ENCODE data around the gene PARL.

PARL gene

DNA sequence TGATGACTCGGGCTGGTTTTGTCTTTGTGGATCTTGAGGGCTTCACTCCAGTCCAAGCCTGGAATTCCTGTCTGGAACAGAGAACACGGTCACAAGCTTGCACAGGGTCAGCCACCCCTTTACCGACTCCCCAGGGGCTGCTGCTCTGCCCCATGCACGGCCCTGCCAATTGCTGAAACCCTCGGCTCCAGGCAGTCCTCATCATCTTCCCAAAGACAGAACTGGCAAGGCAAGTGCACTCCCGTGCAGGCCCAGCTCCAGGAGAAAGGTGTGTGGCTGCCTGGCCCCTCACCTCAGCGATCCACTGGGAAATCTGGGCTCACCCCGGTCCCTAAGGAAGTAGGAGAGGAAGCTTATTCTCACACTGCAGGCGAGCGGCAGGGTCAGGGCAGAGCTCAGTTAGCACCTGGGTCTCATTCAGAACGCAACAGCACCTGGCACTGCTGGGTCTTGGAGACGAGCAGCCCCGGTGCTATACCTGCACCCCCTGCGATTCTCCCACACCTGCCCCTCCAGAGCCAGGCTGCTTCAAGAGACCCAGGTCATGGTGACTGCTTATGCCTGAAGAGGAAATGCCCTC is 66.5 kb downstream of the PARL start:
- no peak for DNase-seq (ENCODE audit: extremely low read depth in 1 of 2, low read depth in 1 of 2)

DNA sequence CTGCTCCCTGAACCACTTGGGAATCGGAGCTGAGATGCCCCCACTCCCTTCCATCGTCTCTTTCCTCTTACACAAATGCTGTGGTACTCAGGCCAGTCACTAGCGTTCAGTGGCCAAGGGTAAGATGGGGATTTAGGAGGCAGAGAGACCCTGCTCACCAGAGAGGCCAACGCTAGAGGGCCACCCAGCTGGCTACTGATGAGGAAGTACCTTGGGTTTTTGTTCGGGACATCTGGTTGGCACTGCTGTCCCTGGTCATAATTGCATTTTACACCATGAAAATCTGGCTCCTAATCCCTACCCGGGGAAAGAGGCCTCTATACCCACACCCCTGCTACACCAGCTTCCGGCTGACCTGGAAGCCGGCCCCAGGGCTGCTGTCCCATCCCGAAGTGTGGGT is 67.0 kb downstream of the PARL start:
- no peak for DNase-seq (ENCODE audit: extremely low read depth in 1 of 2, low read depth in 1 of 2)

DNA sequence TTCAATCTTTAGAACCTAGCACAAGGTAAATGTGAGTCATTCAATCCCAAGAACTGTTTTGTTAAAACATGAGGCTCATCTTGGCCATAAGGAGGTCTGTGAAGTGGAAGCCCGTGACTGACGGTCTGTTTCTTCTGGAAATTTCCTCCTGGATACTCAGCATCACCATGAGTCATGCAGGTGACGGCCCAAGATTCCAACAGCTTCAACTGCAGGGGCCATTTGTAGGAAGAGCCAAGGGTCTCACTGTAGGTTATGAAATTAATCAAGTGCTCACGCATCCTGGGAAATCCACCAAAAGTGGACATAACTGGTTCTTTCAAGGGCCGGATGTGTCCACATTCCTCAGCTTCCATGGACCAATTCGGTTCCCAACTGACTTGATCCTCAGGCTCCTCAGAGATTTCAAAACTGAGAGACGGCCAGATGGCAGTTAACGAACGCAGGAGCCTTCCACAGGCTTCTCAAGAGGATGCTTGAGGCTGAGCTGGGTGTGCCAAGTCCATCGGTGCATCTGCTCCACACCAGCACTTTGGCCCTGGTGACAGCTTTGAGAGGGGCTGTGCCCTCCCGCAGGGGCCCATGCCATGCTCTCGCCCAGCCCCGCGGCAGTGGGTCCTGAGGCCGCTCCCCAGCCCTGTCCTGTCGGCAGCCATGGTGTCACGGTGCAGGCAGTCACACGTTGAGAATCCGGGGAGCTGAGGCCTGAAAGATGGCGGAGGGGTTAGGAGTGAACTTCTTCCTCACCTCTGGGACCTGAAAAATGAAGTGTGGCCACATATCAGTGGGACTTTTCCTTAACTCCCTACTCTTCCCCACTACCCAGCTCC is 67.8 kb downstream of the PARL start:
- DNase-seq (ENCODE audit: extremely low read depth in 1 of 2, low read depth in 1 of 2), result no peak

DNA sequence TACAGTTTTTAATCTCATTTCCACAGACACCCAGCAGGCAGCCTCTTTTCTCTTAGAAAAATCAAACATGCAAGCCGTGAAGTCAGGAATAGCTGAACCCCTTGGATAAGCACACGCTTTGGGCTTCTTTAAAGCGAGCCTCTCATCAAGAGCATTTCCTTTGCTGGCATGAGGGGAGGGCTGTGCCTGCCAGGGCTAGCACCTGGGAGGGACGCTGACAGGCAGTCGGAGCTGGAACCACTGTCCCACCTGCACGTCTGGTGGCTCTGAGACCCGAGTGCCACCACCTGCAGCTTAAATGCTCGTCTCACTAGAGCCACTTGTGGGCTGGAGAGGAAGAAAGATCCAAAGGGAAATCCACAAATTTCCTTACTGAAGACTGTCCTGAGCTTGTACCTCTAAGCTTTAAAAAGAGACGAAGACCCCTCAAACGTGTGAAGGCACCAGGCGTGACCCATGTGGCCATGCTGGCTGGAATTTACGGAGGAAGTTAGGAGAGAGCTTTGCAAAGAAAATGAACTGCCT is 68.7 kb downstream of the PARL start:
- DNase-seq (ENCODE audit: extremely low read depth in 1 of 2, low read depth in 1 of 2), result no peak

DNA sequence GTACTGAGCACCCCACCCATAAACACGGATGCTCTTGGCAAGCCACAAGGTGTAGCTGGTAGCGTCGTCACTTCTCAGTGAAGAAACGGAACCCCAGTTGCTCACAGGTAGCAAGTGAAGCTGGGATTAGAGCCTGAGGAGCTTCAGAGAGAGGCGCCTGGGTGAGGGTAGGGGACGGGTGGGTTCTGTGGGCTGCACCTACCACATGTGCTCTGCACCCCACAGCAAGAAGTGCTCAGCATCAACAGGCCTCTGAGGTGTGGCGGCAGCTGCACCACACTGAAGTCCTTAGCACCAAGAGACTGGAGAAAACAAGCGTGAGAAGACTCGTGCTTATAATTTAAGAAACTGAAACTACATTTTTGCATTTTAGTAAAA is 69.1 kb downstream of the PARL start:
- no peak for DNase-seq (ENCODE audit: extremely low read depth in 1 of 2, low read depth in 1 of 2)

DNA sequence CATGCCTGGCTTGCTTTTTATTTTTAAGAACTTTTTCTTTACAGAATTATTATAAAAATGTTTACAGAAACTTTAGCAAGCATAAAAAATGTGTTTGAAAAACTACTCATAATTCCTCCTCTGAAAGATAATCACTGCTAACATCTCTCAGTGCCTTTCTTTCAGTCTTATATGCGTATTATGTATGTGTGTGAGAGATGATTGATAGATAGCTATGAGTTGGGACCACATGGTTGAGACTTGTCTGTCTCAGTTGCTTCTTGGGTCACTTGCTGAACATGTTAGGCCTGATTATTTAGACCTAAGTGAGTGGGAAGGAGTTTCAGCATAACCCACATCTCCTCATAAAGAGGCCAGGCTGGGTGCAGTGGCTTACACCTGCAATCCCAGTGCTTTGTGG is 70.4 kb downstream of the PARL start:
- no peak for DNase-seq (ENCODE audit: extremely low read depth in 1 of 2, low read depth in 1 of 2)

DNA sequence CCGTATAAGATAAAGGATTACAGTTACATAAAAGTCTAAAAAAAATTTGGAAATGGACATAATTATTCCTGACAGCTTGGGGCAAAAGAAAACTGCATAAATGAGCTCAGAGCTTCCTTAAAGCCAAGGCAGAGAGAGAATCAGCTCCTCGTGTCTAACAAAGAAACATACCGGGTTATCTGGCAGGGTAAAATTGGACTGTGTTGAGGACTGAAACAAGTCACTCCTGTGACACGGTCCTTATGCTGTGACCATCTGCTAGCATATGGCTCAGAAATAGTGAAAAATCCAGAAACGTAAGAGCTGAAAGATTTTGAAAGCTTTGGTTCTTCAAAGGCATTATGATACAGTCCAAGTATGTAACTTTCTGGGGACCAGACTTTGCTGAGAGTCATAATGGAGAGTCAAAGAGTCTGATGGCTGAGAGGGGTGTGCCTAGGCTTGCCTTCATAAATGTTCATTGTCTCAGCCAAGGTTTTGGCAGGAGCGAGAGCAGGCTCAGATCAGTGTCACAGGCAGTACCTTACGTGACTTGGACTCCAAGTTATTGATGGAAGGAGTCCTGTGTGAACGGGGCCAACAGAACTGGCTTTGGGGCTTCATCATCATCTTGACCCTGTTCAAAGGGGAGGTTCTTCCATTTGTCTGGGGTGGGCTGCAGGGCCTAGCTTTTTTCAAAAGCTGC is 71.8 kb downstream of the PARL start:
- no peak for DNase-seq (ENCODE audit: extremely low read depth in 1 of 2, low read depth in 1 of 2)

DNA sequence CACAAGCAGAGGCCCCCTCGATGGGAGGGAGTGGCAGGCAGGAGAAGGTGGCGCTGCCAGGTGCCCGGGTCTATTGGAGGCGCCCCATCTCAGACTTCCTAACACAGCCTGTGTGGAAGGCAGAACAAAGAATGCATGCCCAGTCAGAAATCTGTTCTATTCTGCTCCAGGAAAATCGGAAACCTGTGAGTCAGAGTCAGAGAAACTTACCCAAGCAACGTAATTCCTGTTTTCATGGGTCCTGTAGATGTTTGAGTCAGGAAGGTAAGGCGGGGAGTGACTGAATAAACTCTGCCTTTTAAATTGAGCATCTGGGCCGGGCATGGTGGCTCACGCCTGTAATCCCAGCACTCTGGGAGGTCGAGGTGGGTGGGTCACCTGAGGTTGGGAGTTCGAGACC is 73.0 kb downstream of the PARL start:
- DNase-seq (ENCODE audit: extremely low read depth in 1 of 2, low read depth in 1 of 2), result no peak

DNA sequence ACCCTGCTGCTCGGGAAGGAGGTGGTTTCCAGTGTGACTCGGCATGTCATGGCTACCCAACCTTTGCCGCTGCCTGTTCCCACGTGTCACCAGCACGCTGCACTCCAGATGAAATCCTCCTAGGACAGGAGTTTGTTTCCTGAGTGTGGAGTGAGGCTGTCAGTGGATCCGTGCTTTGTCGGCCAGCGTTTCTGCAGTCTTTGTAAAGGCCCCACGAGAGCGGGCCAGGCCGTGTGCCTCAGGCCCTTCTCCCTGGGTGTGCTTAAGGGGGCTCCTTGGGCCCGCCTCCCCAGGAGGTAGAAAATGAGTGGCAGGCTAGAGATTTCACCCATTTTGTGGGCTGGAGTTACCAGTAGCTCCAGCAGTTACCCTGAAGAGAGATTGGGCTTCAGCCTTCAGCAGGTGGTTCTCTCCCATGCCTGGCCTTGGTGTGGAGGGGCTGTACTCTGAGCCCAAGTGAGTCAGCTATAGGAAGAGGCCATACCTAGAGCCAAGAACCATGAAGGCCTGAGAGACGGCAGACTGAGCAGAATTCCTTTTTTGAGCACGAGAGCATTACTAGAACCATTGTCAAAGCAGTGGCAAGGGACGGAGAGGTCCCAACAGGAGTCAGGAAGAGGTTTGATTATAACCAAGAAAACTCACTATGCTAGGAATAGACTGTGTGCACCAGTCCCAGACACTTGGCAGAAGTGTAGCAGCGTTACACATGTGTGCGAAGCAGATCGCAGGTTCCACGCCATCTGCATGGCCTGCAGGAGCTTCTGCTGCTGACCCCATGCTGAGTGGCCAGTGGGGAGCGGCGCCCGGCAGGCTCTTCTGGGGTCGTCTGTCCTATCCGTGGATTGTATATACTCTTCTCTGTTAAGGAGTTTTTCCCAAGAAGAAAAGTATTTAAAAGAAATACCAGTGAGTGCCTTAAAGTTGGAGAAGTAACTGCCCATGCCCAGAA is 73.8 kb downstream of the PARL start:
- no peak for DNase-seq (ENCODE audit: extremely low read depth in 1 of 2, low read depth in 1 of 2)

DNA sequence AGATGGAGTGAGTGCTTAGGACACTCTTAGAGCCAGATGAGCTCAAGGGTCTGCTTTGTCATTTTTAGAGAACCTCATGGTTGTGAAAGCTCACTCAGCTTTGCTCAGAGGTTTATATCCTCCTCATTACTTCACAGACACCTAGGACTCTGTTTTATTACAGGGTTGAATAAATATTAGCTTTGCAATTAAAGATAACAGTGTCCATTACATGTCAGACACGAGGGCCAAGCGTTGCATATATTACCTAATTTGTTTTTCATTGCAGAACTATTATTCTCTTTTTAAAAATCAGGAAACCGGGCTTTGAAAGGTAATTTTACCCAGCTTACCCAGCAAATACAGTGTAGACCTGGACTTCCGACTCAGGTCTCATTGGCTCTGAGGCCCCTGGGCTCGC is 75.4 kb downstream of the PARL start:
- no peak for DNase-seq (ENCODE audit: extremely low read depth in 1 of 2, low read depth in 1 of 2)

DNA sequence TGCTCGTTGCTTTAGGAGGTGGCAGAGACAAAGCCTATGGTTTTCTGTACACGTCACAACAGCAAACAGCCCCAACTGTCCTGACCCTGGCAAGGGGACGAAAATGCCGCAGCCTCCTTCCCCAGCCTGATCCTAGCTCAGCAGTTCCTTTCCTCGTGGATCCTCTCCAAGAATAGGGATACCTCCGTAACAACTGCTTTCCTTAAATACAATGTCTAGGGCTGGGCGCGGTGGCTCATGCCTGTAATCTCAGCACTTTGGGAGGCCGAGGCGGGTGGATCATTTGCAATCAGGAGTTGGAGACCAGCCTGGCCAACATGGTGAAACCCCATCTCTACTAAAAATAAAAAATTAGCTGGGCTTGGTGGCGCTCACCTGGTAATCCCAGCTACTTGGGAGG is 76.3 kb downstream of the PARL start:
- DNase-seq (ENCODE audit: extremely low read depth in 1 of 2, low read depth in 1 of 2), result no peak

DNA sequence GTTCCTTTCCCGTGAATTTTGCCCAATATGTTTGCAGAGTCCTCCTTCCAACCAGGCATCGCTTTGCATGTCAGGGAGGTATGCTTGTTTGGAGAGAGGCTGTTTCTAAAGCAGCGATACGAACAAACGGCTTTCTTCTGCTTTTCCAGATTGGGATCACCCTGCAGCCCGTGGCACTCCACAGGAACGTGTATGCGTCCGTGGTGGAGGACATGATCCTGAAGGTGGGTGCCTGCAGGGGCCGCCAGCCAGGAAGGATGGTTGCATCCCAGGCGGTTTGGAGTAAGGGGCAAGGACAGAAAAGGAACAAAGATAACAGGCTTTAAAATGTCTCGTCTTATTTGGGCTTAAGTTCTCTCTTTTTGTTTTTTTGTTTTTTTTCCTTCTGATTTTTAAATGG is 76.8 kb downstream of the PARL start:
- DNase-seq (ENCODE audit: extremely low read depth in 1 of 2, low read depth in 1 of 2), result no peak

DNA sequence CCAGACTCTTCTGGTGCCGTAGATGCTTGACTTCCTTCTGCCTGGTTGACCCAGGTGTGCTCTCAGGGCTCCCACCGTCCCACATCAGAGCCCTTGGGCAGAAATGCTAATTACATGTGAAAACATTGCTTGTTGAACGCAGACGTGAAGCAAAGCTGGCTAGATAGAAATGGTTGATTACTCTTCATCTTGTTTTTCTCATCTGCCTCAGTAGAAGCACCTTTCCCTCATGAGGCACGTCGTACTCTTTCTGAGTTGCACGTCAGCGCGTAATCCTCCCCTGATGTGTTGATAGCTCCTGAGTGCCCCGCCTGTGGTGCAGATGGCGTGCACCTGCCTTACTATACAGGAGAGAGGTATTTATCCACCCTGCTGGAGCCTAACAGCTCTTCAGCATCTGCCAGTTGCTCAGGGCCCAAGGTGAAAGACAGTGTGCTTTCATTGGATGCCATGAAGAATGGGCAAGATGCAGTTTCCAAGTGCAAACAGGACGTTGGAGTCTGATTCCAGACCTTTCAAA is 77.4 kb downstream of the PARL start:
- DNase-seq (ENCODE audit: extremely low read depth in 1 of 2, low read depth in 1 of 2), result no peak

DNA sequence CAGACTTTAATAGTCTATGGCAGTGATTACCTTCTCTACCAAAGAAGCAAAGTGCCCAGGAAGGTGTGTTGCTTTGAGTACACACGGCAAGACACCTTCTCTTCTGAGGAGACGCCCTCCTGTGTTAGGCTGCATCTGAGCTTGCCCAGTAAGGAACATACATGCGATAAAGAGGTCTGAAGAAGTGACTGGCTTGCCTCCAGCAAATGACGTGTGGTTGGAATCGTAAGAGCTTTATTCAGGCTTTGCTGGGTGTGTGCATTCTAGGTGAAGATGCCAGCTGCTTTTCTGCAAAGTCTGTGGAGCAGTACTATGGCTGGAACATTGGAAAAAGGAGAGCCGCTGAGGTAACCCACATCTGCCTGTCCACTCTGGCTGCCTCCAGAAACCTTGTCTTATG is 81.7 kb downstream of the PARL start:
- no peak for DNase-seq (ENCODE audit: extremely low read depth in 1 of 2, low read depth in 1 of 2)

DNA sequence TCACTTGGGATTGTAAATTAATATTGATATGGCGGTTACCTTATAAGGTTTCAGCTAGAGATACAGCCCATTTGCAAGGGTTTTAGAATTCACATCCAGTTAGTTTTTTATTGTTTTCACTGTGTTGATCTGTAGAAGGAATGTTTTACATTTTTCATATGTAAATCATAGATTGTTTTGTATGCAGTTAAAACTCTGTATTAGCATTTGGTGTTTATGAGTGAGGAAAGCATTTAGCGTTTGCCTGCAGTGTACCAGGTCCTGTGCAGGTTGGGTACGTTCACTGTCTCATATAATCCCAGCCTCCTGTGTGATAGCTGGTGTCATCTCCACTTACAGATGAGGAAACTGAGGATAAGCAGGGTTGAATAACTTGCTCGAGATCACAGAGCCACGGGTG is 83.1 kb downstream of the PARL start:
- no peak for DNase-seq (ENCODE audit: extremely low read depth in 1 of 2, low read depth in 1 of 2)

DNA sequence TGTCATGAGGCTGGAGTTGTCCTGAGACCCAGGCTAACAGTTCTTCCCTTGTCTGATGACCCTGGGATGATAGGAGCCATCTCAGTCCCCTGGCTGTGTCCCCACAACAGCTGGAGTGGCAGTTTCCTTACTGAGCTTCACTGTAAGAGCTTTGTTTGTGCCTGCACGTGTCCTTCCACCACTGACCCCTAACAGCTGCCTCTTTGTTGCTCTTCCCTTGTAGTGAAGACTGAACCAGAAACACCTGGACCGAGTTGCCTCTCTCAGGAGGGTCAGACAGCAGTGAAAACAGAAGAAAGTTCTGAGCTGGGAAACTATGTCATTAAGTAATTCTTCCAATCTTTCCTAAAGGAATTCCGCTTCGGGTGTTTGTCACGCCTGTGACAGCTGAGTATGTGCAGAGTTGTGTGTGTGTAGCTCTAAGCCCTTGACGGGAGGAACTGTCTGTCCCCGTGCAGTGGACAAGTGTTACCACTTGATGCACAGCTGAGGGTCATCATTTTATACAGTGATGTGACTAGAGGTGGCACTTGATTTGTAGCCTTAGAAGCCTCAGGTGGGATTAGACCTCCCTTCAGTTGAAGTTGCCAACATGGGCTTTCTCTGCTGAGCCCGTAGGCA is 84.3 kb downstream of the PARL start:
- DNase-seq (ENCODE audit: extremely low read depth in 1 of 2, low read depth in 1 of 2), result no peak

DNA sequence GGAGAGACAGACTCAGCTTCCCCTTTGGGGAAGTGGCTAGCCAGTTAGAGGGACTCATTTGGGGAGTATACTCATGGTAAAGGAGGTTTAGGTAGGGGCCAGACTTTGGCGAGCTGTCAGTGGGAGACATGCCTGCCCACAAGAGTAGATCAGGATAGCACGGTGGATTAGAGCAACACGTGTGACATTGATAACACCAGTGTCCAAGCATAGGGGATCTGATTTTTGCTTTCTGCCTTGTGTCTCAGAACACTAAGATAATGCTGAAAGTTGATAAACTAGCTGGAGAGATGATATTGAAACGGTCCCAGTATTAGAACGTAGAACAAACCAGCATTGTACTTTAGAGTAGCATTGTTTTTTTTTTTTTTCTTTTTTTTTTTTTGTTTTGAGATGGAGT is 85.2 kb downstream of the PARL start:
- DNase-seq (ENCODE audit: extremely low read depth in 1 of 2, low read depth in 1 of 2), result no peak

DNA sequence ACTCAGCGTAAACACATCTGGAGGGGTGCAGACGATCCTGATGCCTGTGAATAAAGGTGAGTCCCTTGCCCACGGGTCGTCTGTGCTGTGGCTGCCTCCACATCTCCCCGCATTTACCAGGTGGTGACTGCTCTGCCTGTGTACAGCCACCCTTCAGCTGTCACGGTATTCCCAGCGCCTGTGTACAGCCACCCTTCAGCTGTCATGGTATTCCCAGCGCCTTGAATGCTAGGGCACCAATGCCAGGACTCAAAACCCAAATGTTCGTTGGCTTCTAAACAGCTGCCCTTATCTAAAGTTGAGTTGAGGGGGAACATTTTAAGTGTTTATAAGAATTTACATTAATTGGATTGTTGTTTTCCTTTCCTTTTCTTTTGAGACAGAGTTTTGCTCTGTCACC is 86.7 kb downstream of the PARL start:
- DNase-seq (ENCODE audit: extremely low read depth in 1 of 2, low read depth in 1 of 2), result no peak

DNA sequence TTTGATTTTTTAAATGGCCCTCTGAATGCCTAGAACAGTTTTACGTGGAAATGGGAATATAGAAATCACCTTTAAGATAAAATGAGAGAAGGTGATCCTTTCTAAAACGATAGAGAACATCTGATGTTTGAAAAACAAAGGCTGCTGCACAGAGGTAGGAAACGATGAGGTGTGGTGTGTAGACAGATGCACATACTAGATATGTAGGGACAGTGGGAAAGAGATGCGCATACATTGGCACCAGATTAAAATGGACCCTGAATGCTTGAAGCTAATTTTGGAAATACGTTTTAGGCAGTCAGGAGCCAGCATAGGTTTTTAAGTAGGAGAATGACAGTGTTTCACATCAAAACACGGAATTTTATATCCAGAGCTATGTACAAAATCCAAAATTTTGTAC is 88.3 kb downstream of the PARL start:
- DNase-seq (ENCODE audit: extremely low read depth in 1 of 2, low read depth in 1 of 2), result no peak

DNA sequence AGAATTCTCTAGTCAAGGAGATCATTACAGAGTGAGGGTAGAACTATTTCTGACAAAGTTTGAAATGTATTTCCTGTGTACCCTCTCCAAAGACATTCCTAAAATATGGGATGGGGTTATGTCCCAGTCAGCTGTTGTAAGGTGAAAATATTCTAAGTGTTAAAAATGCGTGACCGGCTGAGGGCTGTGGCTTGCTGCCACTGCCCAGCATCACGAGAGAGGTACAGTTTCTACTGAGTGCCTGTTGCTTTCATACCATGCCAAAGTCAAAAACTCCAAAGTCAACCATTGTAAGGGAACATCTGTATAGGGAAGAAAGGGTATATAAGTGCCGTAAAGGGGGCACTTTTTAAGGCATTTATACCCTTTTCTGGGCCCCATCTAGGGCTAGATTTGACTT is 90.2 kb downstream of the PARL start:
- no peak for DNase-seq (ENCODE audit: extremely low read depth in 1 of 2, low read depth in 1 of 2)
